HG03378 (cell line): ENCODE results near the gene ABCC10.
"Not testable (repeated sequence)": the region's sequence is repeated elsewhere in the genome, so short reads cannot be mapped to it uniquely, and the experiment has no call there.

Source experiments
- ATAC-seq: cut with Tn5 transposase; IDR thresholded peaks from one replicate; pipeline ENCODE4 v1.9.1; 2021; ENCODE audit warnings: mild to moderate bottlenecking, moderate library complexity; ENCODE audit not compliant: unreplicated experiment

Gene ABCC10

GRCh38 chr6:43437700-43438099 lies 10.4 kb downstream of the ABCC10 start:
- ATAC-seq, result no peak

GRCh38 chr6:43442935-43443334 lies 15.6 kb downstream of the ABCC10 start:
- no peak for ATAC-seq

- ATAC-seq, result no peak
Measured at GRCh38 chr6:43444036-43444435, 16.7 kb downstream of the ABCC10 start.

- no peak for ATAC-seq
Measured at GRCh38 chr6:43444582-43444981, 17.2 kb downstream of the ABCC10 start.

GRCh38 chr6:43445576-43445975 lies 18.2 kb downstream of the ABCC10 start:
- no peak for ATAC-seq

GRCh38 chr6:43447604-43448003 lies 20.3 kb downstream of the ABCC10 start:
- ATAC-seq, result no peak

GRCh38 chr6:43448916-43449315 lies 21.6 kb downstream of the ABCC10 start:
- no peak for ATAC-seq

GRCh38 chr6:43450699-43451131 lies 23.4 kb downstream of the ABCC10 start:
- no peak for ATAC-seq

- no peak for ATAC-seq
Measured at GRCh38 chr6:43451348-43451747, 24.0 kb downstream of the ABCC10 start.

- ATAC-seq, result no peak
Measured at GRCh38 chr6:43451939-43452338, 24.6 kb downstream of the ABCC10 start.

GRCh38 chr6:43452896-43453295 lies 25.6 kb downstream of the ABCC10 start:
- no peak for ATAC-seq

GRCh38 chr6:43453831-43454230 lies 26.5 kb downstream of the ABCC10 start:
- no peak for ATAC-seq

GRCh38 chr6:43454290-43454695 lies 27.0 kb downstream of the ABCC10 start:
- ATAC-seq, result no peak

- no peak for ATAC-seq
Measured at GRCh38 chr6:43454696-43455530, 27.6 kb downstream of the ABCC10 start.

GRCh38 chr6:43455531-43456428 lies 28.4 kb downstream of the ABCC10 start, which contains the start of gene DLK2:
TSS of gene DLK2 (minus strand) at chr6:43455548. CDS start at chr6:43454825, 723 bp downstream.
- no peak for ATAC-seq

GRCh38 chr6:43457643-43458042 lies 30.3 kb downstream of the ABCC10 start:
- ATAC-seq, result no peak

- not testable (repeated sequence) for ATAC-seq
Measured at GRCh38 chr6:43458154-43458553, 30.8 kb downstream of the ABCC10 start.

GRCh38 chr6:43459535-43459934 lies 32.2 kb downstream of the ABCC10 start:
- no peak for ATAC-seq

- no peak for ATAC-seq
Measured at GRCh38 chr6:43460032-43460431, 32.7 kb downstream of the ABCC10 start.

GRCh38 chr6:43461936-43462335 lies 34.6 kb downstream of the ABCC10 start:
- no peak for ATAC-seq

- ATAC-seq, result no peak
Measured at GRCh38 chr6:43464337-43464736, 37.0 kb downstream of the ABCC10 start.

GRCh38 chr6:43465948-43466347 lies 38.6 kb downstream of the ABCC10 start:
- no peak for ATAC-seq
